HG02588 (cell line): ENCODE measurements around the gene GPC3.

ENCODE experiments used
- ATAC-seq: cut with Tn5 transposase; IDR thresholded peaks from one replicate; pipeline ENCODE4 v1.9.1; 2021; ENCODE audit warnings: mild to moderate bottlenecking, moderate library complexity; ENCODE audit not compliant: unreplicated experiment

The GPC3 gene

DNA sequence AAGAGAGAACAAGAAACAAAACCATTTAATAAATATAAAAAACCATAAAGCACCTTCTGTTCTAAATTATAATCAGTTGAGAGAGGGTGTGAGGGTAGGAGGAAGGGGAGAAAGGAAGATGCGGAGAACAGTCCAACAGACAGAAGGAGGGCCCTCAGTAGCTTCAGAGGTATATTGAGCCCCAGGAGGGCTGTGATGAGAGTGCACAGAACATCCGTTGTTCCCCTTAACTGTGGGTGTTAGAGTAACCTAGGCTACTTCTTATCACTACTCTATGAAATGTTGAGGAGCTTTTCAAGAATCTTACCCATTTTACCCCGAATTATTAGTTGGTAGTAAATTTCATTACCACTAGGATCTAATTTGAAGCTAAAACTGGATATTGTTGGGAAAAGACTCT is 13.8 kb downstream of the GPC3 start:
- ATAC-seq: no peak

DNA sequence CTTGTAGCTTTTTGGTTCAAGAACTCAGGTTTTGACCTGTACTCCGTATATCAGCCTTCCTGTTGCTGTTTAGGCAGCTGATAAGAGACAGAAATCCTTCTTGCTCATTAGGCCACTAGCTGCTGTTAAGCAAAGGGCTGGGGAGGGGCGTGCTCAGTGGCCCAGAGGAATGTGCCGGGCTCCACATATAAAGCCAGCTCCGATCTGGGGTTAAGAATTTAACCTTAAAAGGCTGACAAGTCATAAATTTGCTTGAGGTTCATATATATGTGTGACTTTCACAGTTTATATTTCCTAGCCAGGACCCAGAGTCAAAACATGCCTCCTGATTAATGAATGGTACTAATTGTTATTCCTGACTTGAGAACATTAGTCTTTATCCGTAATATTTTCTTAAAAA is 15.3 kb downstream of the GPC3 start:
- no peak for ATAC-seq

DNA sequence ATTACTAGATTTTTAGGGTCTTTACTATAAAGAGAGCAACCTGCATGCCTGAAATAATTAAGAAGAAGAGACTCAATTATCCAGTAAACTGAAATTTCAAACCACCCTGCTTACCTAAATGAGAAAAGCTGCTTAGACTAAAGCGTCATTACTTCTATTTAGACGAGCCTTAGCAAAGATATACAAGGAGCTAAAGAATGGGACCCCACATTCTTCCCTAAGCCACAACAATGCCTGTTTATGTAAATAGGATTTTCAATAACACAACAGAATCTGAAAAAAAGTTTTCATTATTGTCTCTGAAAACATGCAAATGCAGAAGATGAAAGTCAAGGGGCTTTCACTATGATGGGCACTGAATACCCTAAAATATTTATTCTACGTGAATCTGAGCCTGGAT is 16.2 kb downstream of the GPC3 start:
- ATAC-seq: no peak

DNA sequence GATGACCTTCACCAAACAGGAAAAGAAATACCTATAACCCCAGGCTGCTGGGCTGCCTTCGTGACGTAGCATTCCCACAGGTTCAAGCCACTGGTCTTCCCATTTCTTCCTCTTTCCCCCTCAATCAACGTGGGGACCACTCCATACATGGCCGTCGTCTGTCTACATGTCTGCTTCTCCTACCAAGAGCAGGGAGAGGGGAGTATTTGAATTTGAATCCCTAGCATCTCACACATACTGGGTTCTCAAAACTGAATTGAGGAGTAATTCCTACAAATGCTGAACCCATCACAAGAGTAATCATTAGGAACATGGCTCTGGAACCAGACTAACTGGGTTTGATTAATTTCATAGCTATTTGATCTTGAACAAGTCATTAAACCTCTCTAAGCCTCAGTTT is 17.3 kb downstream of the GPC3 start:
- ATAC-seq: no peak

DNA sequence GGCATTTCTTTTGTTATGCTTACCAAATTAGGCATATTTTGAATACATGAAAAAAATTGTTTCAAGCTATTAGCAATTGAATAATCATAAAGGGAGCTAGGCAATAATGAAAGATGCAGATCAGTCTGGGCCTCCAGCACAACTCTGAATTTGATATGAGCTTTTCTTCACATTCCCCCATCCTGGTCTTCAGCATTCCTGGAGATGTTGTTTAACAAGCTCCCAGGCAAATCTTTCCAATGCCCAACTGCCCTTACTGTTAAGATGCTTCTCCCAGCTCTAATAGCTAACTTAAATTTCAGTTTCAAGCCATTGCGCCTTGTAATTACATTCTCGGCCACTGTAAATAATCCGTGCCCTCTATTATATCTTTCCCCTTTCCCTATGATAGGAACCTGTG is 19.2 kb downstream of the GPC3 start:
- ATAC-seq: no peak

DNA sequence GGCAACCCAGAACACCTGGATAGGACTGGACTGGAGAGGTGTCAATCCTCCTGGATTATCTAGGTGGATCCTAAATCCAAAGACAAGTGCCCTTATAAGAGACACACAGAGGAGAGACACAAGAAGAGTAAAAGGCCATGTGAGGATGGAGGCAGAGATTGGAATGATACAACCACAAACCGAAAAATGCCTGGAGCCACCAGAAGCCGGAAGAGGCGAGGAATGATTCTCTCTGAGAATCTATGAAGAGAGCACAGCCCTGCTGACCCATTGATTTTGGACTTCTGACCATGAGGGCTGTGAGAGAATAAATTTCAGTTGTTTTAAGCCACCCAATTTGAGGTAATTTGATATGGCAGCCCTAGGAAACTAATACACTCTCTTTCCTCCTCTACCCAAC is 20.1 kb downstream of the GPC3 start:
- ATAC-seq: no peak

DNA sequence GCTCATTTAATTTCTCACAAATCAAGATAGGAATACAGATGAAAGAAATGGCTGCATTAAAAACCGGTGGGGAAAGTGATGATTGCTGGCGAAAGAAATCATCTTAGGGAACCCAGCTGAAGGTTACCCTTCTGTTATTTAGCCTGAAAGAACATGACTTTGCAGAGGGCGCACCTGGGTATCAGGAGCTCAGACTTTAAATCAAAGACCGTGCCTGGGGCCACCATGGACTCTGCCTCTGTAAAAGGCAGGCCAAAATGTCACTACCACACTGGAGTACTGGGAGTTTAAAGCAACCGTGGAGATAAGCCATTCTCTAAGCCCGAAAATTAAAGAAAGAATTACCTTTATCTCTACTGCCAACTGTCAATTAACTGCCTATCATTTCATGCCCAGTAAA is 24.3 kb downstream of the GPC3 start:
- ATAC-seq: no peak

DNA sequence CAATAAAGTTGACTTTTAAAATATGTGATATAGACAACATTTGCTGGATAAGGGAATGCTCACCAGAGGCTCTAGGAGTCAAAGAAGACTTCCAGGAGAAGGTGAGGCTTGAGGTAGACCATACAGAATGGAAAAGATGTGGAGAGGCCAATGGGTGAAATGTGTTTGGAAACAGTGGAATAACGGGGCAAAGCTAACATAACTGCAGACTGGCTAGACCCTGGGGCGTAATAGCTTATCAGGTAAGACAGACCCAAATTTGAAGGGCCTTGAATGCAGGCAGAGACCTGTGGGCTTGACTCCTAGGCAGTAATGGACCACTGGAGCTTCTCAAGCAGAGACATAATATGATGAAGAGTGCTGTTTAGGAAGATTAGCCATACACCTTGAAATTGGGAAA is 25.4 kb downstream of the GPC3 start:
- ATAC-seq: no peak

DNA sequence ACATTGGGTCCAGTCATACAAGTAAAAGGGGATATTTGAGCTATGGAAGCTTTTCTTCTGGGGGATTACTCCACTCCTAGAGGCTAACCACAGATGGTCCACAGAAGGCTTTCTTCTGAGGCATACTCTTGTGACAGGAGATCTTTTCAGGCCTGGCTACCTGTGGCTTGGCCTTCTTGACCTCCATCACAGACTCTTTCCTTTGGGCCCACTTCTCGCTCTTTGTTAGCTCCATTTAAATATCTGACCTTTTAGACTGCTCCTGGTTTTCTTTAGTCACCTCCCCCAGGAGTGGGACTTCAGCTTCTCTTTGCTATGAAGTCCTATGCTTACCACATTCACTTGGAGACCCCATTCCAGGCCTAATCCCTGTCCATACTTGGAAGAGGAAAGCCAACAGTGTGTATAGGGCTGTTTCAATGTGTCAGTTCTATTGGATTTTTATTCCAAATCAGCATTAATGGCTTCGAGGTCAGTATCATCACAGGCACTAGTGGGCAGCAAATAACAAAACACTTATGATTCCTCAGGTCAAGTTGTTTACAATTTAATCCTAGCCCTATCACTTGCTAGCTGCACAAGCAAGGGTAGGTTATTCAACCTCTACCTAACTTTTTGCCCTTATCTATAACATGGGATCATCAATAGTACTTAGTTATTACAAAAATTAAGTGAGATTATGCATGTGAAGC is 26.3 kb downstream of the GPC3 start:
- ATAC-seq: no peak

DNA sequence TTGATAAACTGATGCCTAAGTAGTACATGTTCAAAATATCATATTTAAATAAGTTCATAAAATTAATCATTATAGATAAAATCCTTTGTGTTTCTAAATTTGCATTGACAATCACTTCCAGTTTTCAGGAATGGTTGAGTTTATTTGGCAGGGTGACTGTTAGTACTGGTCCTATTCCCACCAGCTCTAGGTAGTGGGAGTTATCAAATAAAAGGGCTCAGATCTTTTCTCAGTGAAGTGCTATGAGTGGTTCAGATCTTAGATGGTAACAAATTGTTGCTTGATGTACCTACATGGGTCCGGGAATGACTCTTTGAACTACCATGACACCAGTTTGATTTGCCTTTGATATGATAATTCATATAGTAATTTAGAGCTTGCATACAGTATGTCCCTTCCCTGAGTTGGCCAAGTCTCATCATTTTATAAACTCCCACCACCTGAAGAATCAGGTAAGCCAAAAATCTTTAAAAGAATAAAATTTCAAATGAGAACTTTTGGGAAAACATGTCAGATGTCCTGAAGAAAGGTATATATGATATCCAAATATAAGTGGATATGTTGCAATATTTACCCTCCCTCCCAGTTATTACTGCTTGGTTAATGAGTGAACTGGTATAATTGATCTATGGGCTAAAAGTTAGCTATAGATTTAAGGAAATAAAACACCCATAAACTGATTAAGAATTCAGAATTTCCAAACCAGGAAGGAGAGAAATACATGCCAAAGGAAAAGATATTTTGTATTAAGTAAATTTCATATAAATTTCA is 28.6 kb downstream of the GPC3 start:
- no peak for ATAC-seq

DNA sequence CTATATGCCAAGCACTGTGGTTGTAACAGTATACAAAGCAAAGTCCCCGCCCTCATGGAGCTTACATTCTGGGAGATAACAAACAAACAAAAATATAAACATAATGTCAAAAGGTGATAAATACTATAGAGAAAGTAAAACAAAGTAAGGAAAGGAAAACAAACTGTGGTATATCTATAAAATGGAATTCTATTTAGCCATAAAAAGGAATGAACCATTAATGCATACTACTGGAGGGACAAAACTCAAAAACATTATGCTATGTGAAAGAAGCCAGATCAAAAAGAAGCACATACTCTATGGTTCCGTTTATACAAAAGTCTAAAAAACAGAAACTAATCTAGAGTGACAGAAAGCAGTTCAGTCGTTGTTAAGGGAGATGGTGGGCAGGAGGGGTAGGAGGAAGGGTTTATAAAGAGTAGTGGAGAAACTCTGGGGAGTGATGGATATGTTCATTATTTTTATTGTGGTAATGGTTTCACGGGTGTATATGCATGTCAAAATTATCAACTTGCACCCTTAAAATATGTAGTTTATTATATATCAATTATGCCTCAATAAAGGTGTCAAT is 31.5 kb downstream of the GPC3 start:
- no peak for ATAC-seq

DNA sequence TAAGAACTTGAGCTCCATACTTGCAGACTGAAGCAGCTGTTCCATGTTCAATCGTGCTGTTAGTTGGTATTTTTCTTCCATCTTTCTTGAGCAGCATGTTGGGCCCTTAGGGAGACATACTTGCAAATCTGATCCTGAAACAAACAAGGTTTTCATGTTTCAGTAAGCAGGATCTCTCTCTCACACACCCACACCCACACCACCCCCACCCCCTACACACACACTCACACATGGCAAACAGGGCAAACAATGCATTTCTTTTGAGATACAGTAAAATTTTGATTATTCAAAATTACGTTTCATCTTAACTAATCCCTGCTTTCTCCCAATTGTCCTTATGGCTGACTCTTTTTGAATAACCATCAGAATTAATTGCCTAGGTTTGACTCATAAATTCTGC is 32.3 kb downstream of the GPC3 start:
- ATAC-seq: no peak

DNA sequence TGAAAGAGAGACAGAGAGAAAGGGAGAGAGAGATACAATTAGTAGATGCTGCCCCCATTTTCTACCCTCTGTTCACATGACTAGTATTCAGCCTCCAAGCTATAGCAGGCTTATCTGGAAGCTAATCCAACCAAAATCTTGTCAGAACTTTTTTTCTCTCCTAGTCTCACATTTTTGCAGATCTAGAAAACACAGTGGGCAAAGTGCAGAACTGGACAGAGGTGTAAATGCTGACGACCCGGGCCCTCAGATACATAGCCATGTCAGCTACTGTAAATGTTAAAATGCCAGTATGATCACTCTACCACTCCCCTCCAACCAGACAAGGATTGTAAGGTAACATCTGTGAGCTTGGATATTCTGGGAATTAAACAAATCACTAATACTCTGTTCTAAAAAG is 34.3 kb downstream of the GPC3 start:
- ATAC-seq: no peak

DNA sequence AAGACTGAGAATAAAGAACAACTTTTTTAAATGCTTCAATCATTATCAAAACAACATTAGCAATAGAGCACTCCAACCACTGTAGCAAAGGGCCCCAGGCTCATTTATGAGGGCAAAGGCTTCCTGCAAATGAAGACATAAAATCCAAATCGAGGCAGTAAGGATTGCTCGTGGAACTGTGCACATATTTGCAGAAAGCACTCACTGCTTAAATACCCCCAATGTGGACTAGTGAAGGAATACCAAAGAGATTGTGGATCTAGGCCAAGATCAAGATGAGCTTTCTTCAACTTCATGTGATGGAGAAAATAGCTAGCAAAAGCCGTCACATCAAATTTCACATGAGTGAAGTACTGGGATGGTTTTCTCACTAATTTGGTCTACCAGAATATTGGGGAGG is 35.2 kb downstream of the GPC3 start:
- no peak for ATAC-seq

DNA sequence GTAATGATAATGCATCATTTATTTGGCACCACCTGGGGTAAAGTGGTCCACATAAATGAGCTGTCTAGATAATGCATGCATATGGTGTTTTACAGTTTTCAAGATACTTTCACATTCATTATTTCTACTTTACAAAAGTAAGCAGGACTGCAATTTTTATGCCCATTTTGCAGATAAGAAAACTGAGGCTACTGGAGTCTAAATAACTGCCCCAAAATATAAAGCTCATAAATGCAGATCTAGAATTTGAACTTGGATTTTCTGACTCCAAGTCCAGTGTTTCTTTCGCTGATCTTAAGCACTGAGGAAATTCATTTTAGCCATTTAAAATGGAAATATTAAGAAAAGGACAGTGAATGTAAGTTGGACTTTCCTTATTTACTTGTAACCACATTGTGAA is 36.5 kb downstream of the GPC3 start:
- ATAC-seq: no peak

DNA sequence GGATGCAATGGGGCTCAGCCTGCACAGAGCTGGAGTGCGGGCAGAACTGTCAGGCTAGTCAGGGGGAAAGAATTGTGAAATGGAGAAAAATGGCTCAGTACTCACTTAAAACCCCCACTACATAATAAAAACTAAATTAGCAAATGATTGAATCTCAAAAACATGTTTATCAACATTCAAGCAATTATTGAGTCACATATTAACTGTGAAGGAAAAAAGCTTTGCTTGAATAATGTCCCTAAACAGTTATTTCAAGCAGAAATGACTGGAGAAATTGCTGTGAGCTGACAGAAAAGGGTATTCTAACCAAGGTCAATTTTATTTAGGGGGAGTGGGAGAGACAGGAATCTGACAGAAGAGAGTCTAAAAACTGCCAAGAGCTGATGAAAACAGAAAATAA is 37.4 kb downstream of the GPC3 start:
- ATAC-seq: no peak

DNA sequence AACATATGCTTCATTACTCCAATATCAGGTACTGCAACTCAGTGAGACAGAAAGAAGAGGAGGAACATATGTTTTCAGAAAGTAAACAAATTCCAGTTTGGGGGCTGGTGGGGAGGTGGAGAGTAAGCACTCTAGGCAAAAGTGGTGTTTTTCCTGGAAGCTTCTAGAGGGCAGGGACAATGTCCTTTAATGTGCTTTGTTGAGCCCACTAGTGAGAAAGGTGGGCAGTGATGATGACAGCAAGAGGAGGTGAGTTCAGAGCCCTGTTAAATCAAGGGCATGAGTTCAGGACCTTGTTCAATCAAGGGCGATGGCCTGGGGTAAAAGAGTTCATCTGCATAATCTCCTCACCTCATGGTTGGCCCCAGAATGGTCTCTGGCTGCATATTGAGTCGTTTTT is 38.4 kb downstream of the GPC3 start:
- no peak for ATAC-seq

DNA sequence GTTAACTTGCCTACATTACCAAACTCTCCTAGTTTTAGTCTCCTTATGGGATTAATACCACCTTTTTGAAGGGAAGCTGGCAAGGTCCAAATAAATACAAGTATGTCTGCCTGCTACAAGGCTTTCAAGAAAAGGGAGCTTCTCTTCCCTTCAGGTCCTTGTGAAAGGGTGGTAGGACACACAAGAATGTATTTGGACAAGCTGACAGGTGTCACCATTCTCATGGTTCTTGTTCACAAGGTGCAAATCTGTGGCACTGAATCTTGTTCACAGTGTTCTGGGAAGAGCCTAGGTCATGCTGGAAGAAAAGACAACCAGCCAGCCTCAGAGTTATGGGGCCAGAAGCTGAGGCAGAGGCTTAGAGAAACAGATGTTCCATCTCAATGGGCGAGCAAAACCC is 41.9 kb downstream of the GPC3 start:
- ATAC-seq: no peak

DNA sequence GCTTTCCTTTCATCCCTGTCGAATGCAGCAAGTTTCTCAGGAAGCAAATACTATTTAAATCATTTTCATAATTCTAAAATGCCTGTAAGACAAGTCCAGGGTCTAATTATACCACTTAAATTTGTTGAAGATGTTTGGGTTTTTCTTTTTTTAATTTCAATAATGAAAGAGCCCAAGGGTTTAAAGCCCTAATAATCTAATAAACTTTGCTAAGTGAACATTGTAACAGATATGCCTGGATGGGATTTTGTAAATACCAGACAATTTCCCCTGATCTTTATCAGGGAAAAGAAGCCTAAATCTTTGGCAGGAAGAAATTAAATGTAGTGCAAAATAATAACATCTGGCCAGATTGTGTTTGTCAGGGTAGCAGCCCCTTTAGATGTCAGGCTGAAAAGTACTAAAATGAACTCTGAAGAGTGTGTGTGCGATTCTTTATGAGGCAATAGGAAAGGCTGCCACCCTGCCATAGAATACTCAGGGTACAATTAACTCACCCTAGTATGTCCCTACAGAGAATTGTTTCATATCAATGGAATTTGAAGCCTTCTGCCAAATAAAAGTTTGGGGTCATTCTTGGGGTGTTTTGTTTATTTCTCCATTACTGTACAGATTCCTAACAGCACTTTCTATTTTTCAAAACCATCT is 45.6 kb downstream of the GPC3 start:
- no peak for ATAC-seq

DNA sequence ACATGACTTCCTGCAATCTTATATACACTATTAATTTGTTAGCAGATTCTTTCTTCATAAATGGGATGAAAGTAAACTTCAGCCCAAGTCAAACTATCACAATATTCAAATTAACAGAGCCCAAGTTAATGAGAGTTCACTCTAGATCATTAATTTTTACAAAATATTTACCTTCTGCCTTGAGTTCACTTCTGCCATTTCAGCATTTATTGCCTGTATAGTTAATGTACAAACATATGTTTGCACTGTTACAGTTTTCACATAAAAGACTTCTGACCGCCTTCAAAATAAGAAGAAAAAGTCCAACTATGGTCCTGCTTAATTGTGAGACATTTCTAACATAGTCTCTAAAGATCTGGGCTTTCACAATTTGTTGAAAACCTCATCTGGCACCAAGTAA is 46.9 kb downstream of the GPC3 start:
- ATAC-seq: no peak

DNA sequence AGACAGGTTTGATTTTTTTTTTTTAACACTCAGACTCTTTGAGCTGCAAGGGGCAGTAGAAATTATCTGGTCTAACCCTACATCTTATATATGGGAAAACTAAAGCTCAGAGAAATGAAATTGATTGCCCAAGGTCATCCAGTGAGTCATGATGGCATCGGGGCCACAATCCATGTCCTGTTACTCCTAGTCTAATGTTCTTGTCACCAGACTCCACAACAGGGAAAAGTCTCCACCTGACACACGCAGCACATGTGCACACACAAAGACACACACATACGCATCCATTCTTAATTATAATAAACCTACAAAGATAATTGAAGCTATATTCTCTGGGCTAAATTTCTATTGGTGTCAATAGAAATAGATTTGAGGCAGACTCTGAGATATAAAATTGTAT is 48.4 kb downstream of the GPC3 start:
- ATAC-seq: no peak

DNA sequence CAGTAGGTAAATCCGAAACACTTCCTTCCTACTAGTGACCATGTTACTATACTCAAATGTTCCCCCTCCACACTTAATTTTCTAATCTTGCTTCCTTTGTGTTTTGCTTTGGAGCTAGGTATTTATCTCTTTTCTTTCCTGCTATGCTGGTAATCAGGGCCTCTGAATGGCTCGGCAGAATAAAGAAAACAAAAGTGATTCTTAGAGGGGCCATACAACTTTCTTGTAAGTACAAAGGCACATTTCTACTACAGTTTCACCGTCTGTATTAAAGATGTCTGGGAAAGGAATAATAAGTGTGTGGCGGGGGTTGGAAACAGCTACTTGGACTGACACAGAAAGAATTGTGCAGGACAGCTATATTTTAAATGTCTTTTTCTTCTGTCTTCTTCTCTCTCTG is 50.3 kb downstream of the GPC3 start:
- no peak for ATAC-seq
